Liver (tissue), 9 donors: ENCODE measurements around the gene SMYD4. TPM values are rescaled to one million over a fixed set of nuclear protein-coding genes. Genes with fewer than 3 reads are reported as not detected.

Source experiments
- DNase-seq: peaks from one replicate; pipeline ENCODE4 v3.0.0-alpha.2; 2017; ENCODE audit warnings: low spot score
- H3K27ac ChIP-seq, 2 donors: one replicate each; pipeline ENCODE4 v1.7.0; 2013; ENCODE audit warnings: inconsistent platforms in 2 of 2, low read length in 2 of 2, control low read depth in 1 of 2, low read depth in 1 of 2, mild to moderate bottlenecking in 1 of 2
- H3K27me3 ChIP-seq, 4 donors: one replicate each; pipeline versions ENCODE4 v1.6.1 to v1.7.0; 2013; ENCODE audit warnings: low read length in 3 of 4, inconsistent platforms in 1 of 4, mild to moderate bottlenecking in 1 of 4, moderate library complexity in 1 of 4; ENCODE audit not compliant: control insufficient read depth in 4 of 4, insufficient read depth in 4 of 4
- H3K36me3 ChIP-seq, 4 donors: one replicate each; pipeline versions ENCODE4 v1.6.1 to v1.7.0; 2013; ENCODE audit warnings: low read length in 3 of 4, mild to moderate bottlenecking in 3 of 4, low read depth in 1 of 4, moderate library complexity in 1 of 4; ENCODE audit not compliant: control insufficient read depth in 4 of 4, insufficient read depth in 3 of 4
- H3K4me1 ChIP-seq, 4 donors: one replicate each; pipeline versions ENCODE4 v1.6.1 to v1.7.0; 2013; ENCODE audit warnings: low read length in 3 of 4, mild to moderate bottlenecking in 3 of 4, moderate library complexity in 1 of 4; ENCODE audit not compliant: control insufficient read depth in 4 of 4, insufficient read depth in 4 of 4
- H3K4me3 ChIP-seq, 3 donors: one replicate each; pipeline versions ENCODE4 v1.6.1 to v1.7.0; 2013; ENCODE audit warnings: low read length in 3 of 3, control low read depth in 1 of 3, low read depth in 1 of 3, mild to moderate bottlenecking in 1 of 3
- H3K9ac ChIP-seq, 2 donors: one replicate each; pipeline ENCODE4 v1.7.0; 2013; ENCODE audit warnings: low read length in 2 of 2, mild to moderate bottlenecking in 2 of 2, moderate library complexity in 2 of 2, control low read depth in 1 of 2, low read depth in 1 of 2
- H3K9me3 ChIP-seq, 4 donors: one replicate each; pipeline versions ENCODE4 v1.6.1 to v1.7.0; 2013; ENCODE audit warnings: low read length in 3 of 4; ENCODE audit not compliant: control insufficient read depth in 4 of 4
- EGR1 ChIP-seq, 2 donors: IDR thresholded peaks; 2 replicates each; pipeline ENCODE4 v1.6.1; 2016 to 2018; ENCODE audit warnings: antibody characterized with exemption in 2 of 2, low read depth in 2 of 2
- FOXA1 ChIP-seq: IDR thresholded peaks from 2 replicates; pipeline ENCODE4 v1.6.1; 2016; ENCODE audit warnings: antibody characterized with exemption
- FOXA2 ChIP-seq: IDR thresholded peaks from 2 replicates; pipeline ENCODE4 v1.6.1; 2016; ENCODE audit warnings: antibody characterized with exemption
- GABPA ChIP-seq, 2 donors: IDR thresholded peaks in 1 of 2; conservative IDR thresholded peaks in 1 of 2; 2 replicates each; pipeline ENCODE4 v1.6.1; 2016; ENCODE audit warnings: antibody characterized with exemption in 2 of 2, mild to moderate bottlenecking in 1 of 2, moderate library complexity in 1 of 2
- HNF4A ChIP-seq, 2 donors: conservative IDR thresholded peaks; 2 replicates each; pipeline ENCODE4 v1.6.1; 2016; ENCODE audit warnings: antibody characterized with exemption in 2 of 2, mild to moderate bottlenecking in 2 of 2
- HNF4G ChIP-seq: IDR thresholded peaks from 2 replicates; pipeline ENCODE4 v1.6.1; 2016; ENCODE audit warnings: antibody characterized with exemption
- JUND ChIP-seq, 2 donors: IDR thresholded peaks; 2 replicates each; pipeline ENCODE4 v1.6.1; 2016; ENCODE audit warnings: antibody characterized with exemption in 2 of 2
- NR2F2 ChIP-seq: IDR thresholded peaks from 2 replicates; pipeline ENCODE4 v1.6.1; 2016; ENCODE audit warnings: antibody characterized with exemption
- RAD21 ChIP-seq, 2 donors: IDR thresholded peaks; 2 replicates each; pipeline ENCODE4 v1.6.1; 2016; ENCODE audit warnings: antibody characterized with exemption in 2 of 2, mild to moderate bottlenecking in 2 of 2
- RXRA ChIP-seq, 2 donors: IDR thresholded peaks; 2 replicates each; pipeline ENCODE4 v1.6.1; 2017 to 2018; ENCODE audit warnings: antibody characterized with exemption in 2 of 2, mild to moderate bottlenecking in 1 of 2
- SP1 ChIP-seq: IDR thresholded peaks from 2 replicates; pipeline ENCODE4 v1.6.1; 2018; ENCODE audit warnings: antibody characterized with exemption, mild to moderate bottlenecking
- TAF1 ChIP-seq: conservative IDR thresholded peaks from 2 replicates; pipeline ENCODE4 v1.6.1; 2016; ENCODE audit warnings: antibody characterized with exemption, mild to moderate bottlenecking
- YY1 ChIP-seq: IDR thresholded peaks from 2 replicates; pipeline ENCODE4 v1.6.1; 2016; ENCODE audit warnings: antibody characterized with exemption, mild to moderate bottlenecking
- WGBS: extraction: QIAGEN DNeasy Blood & Tissue Kit; methylation state at CpG from one replicate; pipeline ENCODE4 v1.1.7; 2013; 5-methylcytosine and 5-hydroxymethylcytosine counted together
- polyA plus RNA-seq, 2 donors: library from polyadenylated mRNA; stranded (reverse) in 1 of 2; unstranded in 1 of 2; fragments of 200-250 nt in 1 of 2; fragments of >200 nt in 1 of 2; fragmentation: Nextera tagmentation in 1 of 2; extraction: Ambion mirVana in 1 of 2; gene quantifications; one replicate each; pipeline versions ENCODE4 v1.2.1 to v1.2.3, GENCODE V29; 2013 to 2015
- total RNA-seq, 2 donors: library from RNA; depleted of rRNA; stranded (reverse); fragments of >200 nt; gene quantifications; one replicate each; pipeline ENCODE4 v1.2.3, GENCODE V29; 2014
- TF ChIP-seq, protein P1 (sequence below): IDR thresholded peaks from 2 replicates; pipeline ENCODE4 v1.6.1; 2016; ENCODE audit warnings: antibody characterized with exemption
- TF ChIP-seq, protein P2 (sequence below): fragments of 150-350 bp; IDR thresholded peaks from 2 replicates; pipeline ENCODE4 v1.5.1; 2017; ENCODE audit warnings: improper control_type of control experiment, low read depth, low read length; ENCODE audit not compliant: missing input control
- TF ChIP-seq, protein P3 (sequence below): IDR thresholded peaks from 2 replicates; pipeline ENCODE4 v1.6.1; 2016; ENCODE audit warnings: antibody characterized with exemption
- TF ChIP-seq, protein P4 (sequence below): IDR thresholded peaks from 2 replicates; pipeline ENCODE4 v1.6.1; 2016; ENCODE audit warnings: antibody characterized with exemption, mild to moderate bottlenecking
- TF ChIP-seq, protein P5 (sequence below): IDR thresholded peaks from 2 replicates; pipeline ENCODE4 v1.6.1; 2016; ENCODE audit warnings: antibody characterized with exemption
- donor health status: healthy.
- donor health status: healthy.
- donor health status: healthy.
- donor health status: healthy.
- donor health status: healthy.

SMYD4 gene
- total and polyA plus RNA-seq, 4 donors, result 2.2 to 9.5 (median 5.2) TPM

DNA sequence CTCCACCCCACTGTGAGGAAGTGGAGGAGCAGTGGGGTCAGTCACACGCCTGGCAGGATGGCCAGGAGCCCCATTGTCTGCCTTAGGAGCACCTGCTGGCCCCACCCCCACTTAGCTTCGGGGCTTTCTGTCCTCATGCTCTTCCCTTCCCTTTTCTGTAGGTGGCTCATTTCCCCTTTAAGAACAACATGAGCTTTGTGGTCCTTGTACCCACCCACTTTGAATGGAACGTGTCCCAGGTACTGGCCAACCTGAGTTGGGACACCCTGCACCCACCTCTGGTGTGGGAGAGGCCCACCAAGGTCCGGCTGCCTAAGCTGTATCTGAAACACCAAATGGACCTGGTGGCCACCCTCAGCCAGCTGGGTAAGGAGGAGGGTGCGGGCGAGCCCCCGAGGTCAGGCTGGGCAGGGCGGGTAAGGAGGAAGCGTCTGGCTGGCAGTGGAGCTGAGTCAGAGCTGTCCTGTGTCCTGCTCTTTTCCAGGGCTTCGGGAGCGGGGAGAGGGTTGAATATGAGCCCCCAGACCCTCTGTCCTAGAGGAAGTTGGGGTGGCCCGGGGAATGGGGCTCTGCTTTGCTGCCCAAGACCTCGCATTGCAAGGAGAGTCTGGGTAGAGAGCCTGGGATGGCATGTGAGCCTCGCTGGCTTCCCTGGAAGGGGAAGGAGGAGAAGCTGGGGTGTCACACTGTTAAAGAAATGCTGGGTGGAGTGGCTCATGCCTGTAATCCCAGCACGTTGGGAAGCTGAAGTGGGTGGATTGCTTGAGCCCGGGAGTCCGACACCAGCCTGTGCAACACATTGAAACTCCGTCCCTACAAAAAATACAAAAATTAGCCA lies 77.1 kb downstream of the SMYD4 start:
- Histone ChIP-seq H3K4me1 (peaks cover 10 to 56% (median 41%) of the 10 kb centered on the region in 4 donors), H3K27me3 (no peaks in the 10 kb centered on the region), H3K27ac (peak overlapping the region; percentile 36 to 41), H3K4me3 (no peak overlapping the region), H3K9ac (no peak overlapping the region), H3K9me3 (no peaks in the 10 kb centered on the region), H3K36me3 (peaks cover 6 to 19% (median 9%) of the 10 kb centered on the region in 4 donors)
- WGBS, result 60% methylated on average over 18 of the region's 18 CpGs
- TF ChIP-seq RXRA (IDR thresholded peaks at IDR 0.05), result no peak
- TF ChIP-seq, protein P1, sequence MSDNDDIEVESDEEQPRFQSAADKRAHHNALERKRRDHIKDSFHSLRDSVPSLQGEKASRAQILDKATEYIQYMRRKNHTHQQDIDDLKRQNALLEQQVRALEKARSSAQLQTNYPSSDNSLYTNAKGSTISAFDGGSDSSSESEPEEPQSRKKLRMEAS, result no peak
- TF ChIP-seq, protein P2, sequence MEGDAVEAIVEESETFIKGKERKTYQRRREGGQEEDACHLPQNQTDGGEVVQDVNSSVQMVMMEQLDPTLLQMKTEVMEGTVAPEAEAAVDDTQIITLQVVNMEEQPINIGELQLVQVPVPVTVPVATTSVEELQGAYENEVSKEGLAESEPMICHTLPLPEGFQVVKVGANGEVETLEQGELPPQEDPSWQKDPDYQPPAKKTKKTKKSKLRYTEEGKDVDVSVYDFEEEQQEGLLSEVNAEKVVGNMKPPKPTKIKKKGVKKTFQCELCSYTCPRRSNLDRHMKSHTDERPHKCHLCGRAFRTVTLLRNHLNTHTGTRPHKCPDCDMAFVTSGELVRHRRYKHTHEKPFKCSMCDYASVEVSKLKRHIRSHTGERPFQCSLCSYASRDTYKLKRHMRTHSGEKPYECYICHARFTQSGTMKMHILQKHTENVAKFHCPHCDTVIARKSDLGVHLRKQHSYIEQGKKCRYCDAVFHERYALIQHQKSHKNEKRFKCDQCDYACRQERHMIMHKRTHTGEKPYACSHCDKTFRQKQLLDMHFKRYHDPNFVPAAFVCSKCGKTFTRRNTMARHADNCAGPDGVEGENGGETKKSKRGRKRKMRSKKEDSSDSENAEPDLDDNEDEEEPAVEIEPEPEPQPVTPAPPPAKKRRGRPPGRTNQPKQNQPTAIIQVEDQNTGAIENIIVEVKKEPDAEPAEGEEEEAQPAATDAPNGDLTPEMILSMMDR, result no peak
- TF ChIP-seq FOXA2, result no peak
- no peak for TF ChIP-seq YY1
- no peak for TF ChIP-seq RAD21 (IDR thresholded peaks at IDR 0.05)
- TF ChIP-seq GABPA (IDR thresholded peaks at IDR 0.05 in 1 of 2, conservative IDR thresholded peaks at IDR 0.05 in 1 of 2), result no peak
- TF ChIP-seq SP1, result no peak
- no peak for TF ChIP-seq HNF4A (conservative IDR thresholded peaks at IDR 0.05)
- TF ChIP-seq, protein P3, sequence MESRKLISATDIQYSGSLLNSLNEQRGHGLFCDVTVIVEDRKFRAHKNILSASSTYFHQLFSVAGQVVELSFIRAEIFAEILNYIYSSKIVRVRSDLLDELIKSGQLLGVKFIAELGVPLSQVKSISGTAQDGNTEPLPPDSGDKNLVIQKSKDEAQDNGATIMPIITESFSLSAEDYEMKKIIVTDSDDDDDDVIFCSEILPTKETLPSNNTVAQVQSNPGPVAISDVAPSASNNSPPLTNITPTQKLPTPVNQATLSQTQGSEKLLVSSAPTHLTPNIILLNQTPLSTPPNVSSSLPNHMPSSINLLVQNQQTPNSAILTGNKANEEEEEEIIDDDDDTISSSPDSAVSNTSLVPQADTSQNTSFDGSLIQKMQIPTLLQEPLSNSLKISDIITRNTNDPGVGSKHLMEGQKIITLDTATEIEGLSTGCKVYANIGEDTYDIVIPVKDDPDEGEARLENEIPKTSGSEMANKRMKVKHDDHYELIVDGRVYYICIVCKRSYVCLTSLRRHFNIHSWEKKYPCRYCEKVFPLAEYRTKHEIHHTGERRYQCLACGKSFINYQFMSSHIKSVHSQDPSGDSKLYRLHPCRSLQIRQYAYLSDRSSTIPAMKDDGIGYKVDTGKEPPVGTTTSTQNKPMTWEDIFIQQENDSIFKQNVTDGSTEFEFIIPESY, result no peak
- TF ChIP-seq, protein P4, sequence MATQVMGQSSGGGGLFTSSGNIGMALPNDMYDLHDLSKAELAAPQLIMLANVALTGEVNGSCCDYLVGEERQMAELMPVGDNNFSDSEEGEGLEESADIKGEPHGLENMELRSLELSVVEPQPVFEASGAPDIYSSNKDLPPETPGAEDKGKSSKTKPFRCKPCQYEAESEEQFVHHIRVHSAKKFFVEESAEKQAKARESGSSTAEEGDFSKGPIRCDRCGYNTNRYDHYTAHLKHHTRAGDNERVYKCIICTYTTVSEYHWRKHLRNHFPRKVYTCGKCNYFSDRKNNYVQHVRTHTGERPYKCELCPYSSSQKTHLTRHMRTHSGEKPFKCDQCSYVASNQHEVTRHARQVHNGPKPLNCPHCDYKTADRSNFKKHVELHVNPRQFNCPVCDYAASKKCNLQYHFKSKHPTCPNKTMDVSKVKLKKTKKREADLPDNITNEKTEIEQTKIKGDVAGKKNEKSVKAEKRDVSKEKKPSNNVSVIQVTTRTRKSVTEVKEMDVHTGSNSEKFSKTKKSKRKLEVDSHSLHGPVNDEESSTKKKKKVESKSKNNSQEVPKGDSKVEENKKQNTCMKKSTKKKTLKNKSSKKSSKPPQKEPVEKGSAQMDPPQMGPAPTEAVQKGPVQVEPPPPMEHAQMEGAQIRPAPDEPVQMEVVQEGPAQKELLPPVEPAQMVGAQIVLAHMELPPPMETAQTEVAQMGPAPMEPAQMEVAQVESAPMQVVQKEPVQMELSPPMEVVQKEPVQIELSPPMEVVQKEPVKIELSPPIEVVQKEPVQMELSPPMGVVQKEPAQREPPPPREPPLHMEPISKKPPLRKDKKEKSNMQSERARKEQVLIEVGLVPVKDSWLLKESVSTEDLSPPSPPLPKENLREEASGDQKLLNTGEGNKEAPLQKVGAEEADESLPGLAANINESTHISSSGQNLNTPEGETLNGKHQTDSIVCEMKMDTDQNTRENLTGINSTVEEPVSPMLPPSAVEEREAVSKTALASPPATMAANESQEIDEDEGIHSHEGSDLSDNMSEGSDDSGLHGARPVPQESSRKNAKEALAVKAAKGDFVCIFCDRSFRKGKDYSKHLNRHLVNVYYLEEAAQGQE, result no peak
- no peak for TF ChIP-seq FOXA1
- TF ChIP-seq TAF1, result no peak
- no peak for TF ChIP-seq NR2F2
- no peak for TF ChIP-seq HNF4G
- no peak for TF ChIP-seq EGR1 (IDR thresholded peaks at IDR 0.05; ENCODE audit: low read depth in 2 of 2)
- TF ChIP-seq, protein P5, sequence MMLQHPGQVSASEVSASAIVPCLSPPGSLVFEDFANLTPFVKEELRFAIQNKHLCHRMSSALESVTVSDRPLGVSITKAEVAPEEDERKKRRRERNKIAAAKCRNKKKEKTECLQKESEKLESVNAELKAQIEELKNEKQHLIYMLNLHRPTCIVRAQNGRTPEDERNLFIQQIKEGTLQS, result no peak
- TF ChIP-seq JUND (IDR thresholded peaks at IDR 0.05), result no peak
- DNase-seq, result no peak
